VCaP (cell line): Measurements from ENCODE around the gene GAL3ST2.
"Not testable (repeated sequence)": the region's sequence is repeated elsewhere in the genome, so short reads cannot be mapped to it uniquely, and the experiment has no call there.

Experiments
- H3K27ac ChIP-seq: fragments of 450-650 bp; 2 replicates; pipeline ENCODE4 v1.5.1; 2017
- TF ChIP-seq, protein P1 (sequence below): fragments of 450-650 bp; conservative IDR thresholded peaks from 2 replicates; pipeline ENCODE4 v1.5.1; 2017; ENCODE audit warnings: mild to moderate bottlenecking, moderate library complexity

Gene GAL3ST2

DNA sequence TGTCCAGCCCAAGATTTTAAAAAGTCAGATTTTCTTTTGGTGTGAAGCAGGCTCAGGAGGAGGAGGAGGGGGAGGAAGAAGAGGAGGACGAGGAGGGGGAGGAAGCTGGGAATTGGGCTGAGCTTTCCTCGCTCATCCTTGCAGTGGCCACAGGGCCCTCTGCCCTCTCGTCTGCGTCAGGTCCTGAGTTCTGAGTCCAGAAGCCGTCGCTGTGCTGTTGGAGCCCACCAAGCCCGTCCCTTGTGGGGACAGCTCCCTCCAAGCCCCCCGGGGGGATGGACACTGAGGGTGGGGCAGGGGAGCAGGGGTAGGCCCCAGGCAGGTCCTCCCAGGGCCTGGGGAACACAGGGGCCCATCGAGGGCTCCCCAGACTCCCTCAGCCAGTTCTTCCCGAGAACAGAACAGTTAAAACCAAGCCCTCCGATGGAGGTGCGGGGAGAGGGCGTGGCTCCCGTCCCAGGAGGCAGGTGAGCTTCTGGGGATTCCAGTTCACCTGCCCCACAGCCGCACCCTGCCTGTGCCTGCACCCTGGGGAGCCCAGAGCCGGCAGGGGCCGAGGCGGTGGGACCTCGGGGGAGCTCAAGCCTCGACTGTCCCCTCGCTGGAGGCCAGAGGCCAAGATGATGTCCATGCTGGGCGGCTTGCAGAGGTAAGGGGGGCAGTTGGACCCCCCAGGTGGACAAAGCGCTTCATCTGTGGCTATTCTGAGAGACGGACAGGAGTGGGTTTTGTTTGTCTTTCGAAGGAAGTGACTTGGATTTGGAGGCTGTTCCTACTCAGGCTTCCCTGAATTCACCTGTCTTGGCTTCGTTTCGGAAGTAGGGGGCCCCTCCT, at the start of gene GAL3ST2:
Gene GAL3ST2, plus strand, starts transcription at position 487 of the 834 bp plus-strand sequence. Its CDS starts 134 bp downstream, at position 621.
- H3K27ac ChIP-seq = no peak within 1 kb of the TSS
- TF ChIP-seq, protein P1, sequence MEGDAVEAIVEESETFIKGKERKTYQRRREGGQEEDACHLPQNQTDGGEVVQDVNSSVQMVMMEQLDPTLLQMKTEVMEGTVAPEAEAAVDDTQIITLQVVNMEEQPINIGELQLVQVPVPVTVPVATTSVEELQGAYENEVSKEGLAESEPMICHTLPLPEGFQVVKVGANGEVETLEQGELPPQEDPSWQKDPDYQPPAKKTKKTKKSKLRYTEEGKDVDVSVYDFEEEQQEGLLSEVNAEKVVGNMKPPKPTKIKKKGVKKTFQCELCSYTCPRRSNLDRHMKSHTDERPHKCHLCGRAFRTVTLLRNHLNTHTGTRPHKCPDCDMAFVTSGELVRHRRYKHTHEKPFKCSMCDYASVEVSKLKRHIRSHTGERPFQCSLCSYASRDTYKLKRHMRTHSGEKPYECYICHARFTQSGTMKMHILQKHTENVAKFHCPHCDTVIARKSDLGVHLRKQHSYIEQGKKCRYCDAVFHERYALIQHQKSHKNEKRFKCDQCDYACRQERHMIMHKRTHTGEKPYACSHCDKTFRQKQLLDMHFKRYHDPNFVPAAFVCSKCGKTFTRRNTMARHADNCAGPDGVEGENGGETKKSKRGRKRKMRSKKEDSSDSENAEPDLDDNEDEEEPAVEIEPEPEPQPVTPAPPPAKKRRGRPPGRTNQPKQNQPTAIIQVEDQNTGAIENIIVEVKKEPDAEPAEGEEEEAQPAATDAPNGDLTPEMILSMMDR = no peak

DNA sequence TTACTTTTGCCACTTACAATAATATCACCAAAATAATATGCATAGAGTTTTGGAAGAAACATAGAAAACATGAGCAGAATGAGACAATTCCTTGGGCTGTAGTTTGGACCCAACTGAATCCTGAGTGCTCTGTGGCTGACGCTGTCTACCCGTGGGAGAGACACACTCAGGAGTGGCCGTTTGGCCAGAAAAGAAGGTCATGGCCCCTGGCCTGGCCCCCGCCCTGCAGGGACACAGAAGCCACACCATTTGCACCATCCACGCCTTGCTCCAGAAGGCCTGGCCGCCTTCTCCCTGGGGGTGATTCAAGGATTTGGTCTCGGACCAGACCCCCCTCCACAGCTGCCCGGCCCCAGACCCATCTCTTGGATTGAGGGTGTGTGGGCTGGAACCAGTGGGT, 48.6 kb upstream of the GAL3ST2 start:
- no peak overlapping the region for H3K27ac ChIP-seq
- TF ChIP-seq, protein P1 = no peak

DNA sequence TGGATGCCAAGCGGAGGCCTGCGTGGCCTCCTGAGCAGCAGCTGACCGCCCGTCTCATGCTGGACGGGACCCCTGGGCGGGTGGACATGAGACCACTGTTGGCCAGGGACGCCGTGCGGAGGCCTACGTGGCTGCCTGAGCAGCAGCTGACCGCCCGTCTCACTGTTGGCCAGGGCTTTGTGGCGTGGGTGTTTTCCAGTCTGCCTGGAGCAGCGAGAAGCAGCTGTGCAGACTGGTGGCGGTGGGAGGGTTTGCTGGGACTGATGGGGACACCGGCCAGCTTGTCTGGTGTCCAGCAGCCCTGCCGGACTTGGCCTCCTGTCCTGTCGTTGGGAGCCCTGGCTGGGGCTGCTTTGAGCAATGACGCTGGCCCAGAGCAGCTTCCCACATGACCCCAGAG, 48.0 kb upstream of the GAL3ST2 start:
- TF ChIP-seq, protein P1 = no peak
- H3K27ac ChIP-seq = no peak overlapping the region

DNA sequence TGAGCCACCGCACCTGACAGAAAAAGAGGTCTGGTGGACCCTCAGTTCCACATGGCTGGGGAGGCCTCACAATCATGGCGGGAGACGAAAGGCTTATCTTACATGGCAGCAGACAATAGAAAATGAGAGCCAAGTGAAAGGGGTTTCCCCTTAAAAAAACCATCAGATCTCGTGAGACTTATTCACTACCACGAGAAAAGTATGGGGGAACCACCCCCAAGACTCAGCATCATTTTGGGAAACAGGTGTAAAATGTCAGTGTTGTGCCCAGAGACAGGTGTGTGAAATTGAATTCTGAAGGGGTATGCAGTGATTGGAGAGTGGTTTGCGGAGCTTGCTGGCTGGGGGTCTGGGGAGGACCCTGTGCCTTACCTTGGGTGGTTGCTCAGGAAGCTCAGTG, 46.8 kb upstream of the GAL3ST2 start:
- TF ChIP-seq, protein P1 = no peak

DNA sequence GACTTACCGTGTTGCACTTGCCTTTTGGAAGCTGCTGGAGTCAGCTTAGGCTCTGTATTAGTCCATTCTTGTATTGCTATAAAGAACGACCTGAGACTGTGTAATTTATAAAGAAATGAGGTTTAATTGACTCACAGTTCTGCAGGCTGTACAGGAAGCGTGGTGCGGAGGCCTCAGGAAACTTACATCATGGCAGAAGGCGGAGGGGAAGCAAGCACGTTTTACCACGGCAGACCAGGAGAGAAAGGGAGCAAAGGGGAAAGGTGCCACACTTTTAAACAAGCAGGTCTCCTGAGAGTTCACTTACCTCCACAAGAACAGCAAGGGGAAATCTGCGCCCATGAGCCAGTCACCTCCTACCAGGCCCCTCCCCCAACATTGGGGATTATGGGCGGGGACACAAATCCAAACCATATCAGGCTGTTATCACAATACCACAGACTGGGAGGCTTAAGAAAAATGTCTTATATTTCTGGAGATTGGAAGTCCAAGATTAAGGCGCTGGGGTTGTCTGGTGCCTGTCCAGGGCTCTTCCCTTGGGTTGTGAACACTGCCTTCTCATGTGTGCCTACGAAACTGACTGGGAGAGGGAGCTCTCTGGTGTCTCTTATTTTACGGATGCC, 45.8 kb upstream of the GAL3ST2 start:
- no peak overlapping the region for H3K27ac ChIP-seq
- TF ChIP-seq, protein P1 = no peak

More for the DNA sequence above, 46.8 kb upstream of the GAL3ST2 start:
- H3K27ac ChIP-seq = no peak overlapping the region

DNA sequence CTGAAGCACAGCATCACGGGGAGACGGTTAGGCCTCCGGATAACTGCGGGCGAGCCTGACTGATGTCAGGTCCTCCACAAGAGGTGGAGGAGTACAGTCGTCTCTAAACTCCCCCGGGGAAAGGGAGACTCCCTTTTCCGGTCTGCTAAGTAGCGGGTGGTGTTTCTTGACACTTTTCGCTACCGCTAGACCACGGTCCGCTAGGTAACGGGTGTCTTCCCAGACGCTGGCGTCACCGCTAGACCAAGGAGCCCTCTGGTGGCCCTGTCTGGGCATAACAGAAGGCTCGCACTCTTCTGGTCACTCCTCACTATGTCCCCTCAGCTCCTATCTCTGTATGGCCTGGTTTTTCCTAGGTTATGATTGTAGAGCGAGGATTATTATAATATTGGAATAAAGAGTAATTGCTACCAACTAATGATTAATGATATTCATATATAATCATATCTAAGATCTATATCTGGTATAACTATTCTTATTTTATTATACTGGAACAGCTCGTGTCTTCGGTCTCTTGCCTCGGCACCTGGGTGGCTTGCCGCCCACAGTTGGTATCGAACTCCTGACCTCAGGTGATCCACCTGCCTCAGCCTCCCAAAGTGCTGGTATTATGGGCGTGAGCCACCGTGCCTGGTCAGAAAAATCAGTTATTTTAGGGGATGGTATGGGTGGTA, 44.0 kb upstream of the GAL3ST2 start:
- TF ChIP-seq, protein P1 = peak; percentile 46
- not testable (repeated sequence) for H3K27ac ChIP-seq
